WTC11 (cell line): Measurements from ENCODE around the gene LRRC8D. TPM values are rescaled to one million over a fixed set of nuclear protein-coding genes. Genes with fewer than 3 reads are reported as not detected.

ENCODE experiments used
- ATAC-seq: fragments of 200-7000 bp; cut with Tn5 transposase; 2 replicates; pipeline ENCODE4 v1.10.0; 2021; ENCODE audit warnings: mild to moderate bottlenecking, moderate library complexity
- CTCF ChIA-PET: fragments of 300-600 bp; sonication (Branson Sonifier 250); formaldehyde crosslinking; loops from one replicate; lab custom pipeline; 2021; ENCODE audit warnings: antibody characterized with exemption; lab: Charles Lee
- POLR2A ChIA-PET: fragments of 350-600 bp; sonication (Branson Sonifier 250); formaldehyde crosslinking; loops from one replicate; lab custom pipeline; 2021; ENCODE audit warnings: antibody characterized with exemption; lab: Charles Lee
- DNase-seq: peaks from one replicate; pipeline ENCODE4 v3.0.0; 2021; ENCODE audit warnings: low spot score
- H3K27ac Mint-ChIP-seq: 2 replicates; pipeline ENCODE4 v1.8.0; 2021; ENCODE audit warnings: mixed read lengths
- H3K27me3 Mint-ChIP-seq: 2 replicates; pipeline ENCODE4 v1.8.0; 2021; ENCODE audit warnings: low read depth, mild to moderate bottlenecking, moderate library complexity, mixed read lengths
- H3K36me3 Mint-ChIP-seq: 2 replicates; pipeline ENCODE4 v1.8.0; 2021; ENCODE audit warnings: mixed read lengths
- H3K4me1 Mint-ChIP-seq: 2 replicates; pipeline ENCODE4 v1.8.0; 2022; ENCODE audit warnings: mixed read lengths
- H3K4me3 Mint-ChIP-seq: 2 replicates; pipeline ENCODE4 v1.8.0; 2021; ENCODE audit warnings: mild to moderate bottlenecking, moderate library complexity, mixed read lengths
- H3K9me3 Mint-ChIP-seq: 2 replicates; pipeline ENCODE4 v1.8.0; 2021; ENCODE audit warnings: mixed read lengths
- E2F1 ChIP-seq: sonication (generic); formaldehyde crosslinking; IDR thresholded peaks from 2 replicates; pipeline ENCODE4 v1.8.0; 2022; ENCODE audit warnings: mild to moderate bottlenecking, missing genetic modification reagents
- ELF4 ChIP-seq: sonication (generic); formaldehyde crosslinking; IDR thresholded peaks from 2 replicates; pipeline ENCODE4 v1.8.1; 2022; ENCODE audit warnings: low read depth, mild to moderate bottlenecking, moderate library complexity, missing genetic modification reagents
- ERG ChIP-seq: fragments of 250-450 bp; sonication (Bioruptor Pico); IDR thresholded peaks from 2 replicates; pipeline ENCODE4 v1.8.0; 2021; ENCODE audit warnings: mild to moderate bottlenecking
- ESRRA ChIP-seq: sonication (generic); formaldehyde crosslinking; IDR thresholded peaks from 2 replicates; pipeline ENCODE4 v1.8.1; 2022; ENCODE audit warnings: mild to moderate bottlenecking, missing genetic modification reagents, borderline replicate concordance
- FOXJ3 ChIP-seq: sonication (generic); formaldehyde crosslinking; IDR thresholded peaks from 2 replicates; pipeline ENCODE4 v1.9.0; 2021; ENCODE audit warnings: missing genetic modification reagents, mild to moderate bottlenecking, borderline replicate concordance
- FOXK1 ChIP-seq: sonication (generic); formaldehyde crosslinking; IDR thresholded peaks from 2 replicates; pipeline ENCODE4 v1.8.0; 2022; ENCODE audit warnings: mild to moderate bottlenecking, moderate library complexity, missing genetic modification reagents
- FOXP1 ChIP-seq: sonication (generic); formaldehyde crosslinking; IDR thresholded peaks from 2 replicates; pipeline ENCODE4 v1.8.0; 2022; ENCODE audit warnings: missing genetic modification reagents, mild to moderate bottlenecking, moderate library complexity, borderline replicate concordance
- NFYB ChIP-seq: sonication (generic); formaldehyde crosslinking; conservative IDR thresholded peaks from 2 replicates; pipeline ENCODE4 v1.8.0; 2022; ENCODE audit warnings: low read depth, missing genetic modification reagents
- PRDM15 ChIP-seq: sonication (generic); formaldehyde crosslinking; IDR thresholded peaks from 2 replicates; pipeline ENCODE4 v1.8.0; 2022; ENCODE audit warnings: missing genetic modification reagents
- RELA ChIP-seq: sonication (generic); formaldehyde crosslinking; IDR thresholded peaks from 2 replicates; pipeline ENCODE4 v1.8.1; 2022; ENCODE audit warnings: missing genetic modification reagents, mild to moderate bottlenecking, borderline replicate concordance
- SMAD3 ChIP-seq: sonication (generic); formaldehyde crosslinking; IDR thresholded peaks from 2 replicates; pipeline ENCODE4 v1.8.0; 2022; ENCODE audit warnings: missing genetic modification reagents, mild to moderate bottlenecking, borderline replicate concordance
- TP53 ChIP-seq: sonication (generic); formaldehyde crosslinking; IDR thresholded peaks from 2 replicates; pipeline ENCODE4 v1.8.1; 2023; ENCODE audit warnings: mild to moderate bottlenecking, missing genetic modification reagents
- ZNF138 ChIP-seq: sonication (generic); formaldehyde crosslinking; conservative IDR thresholded peaks from 2 replicates; pipeline ENCODE4 v1.8.1; 2022; ENCODE audit warnings: mild to moderate bottlenecking, moderate library complexity, missing genetic modification reagents
- total RNA-seq: library from RNA; stranded (reverse); gene quantifications from 3 replicates; pipeline ENCODE4 v1.2.3, GENCODE V29; 2021
- TF ChIP-seq, protein P1 (sequence below): sonication (generic); formaldehyde crosslinking; IDR thresholded peaks from 2 replicates; pipeline ENCODE4 v1.8.1; 2023; ENCODE audit warnings: mild to moderate bottlenecking, missing genetic modification reagents, moderate library complexity
- TF ChIP-seq, protein P2 (sequence below): sonication (generic); formaldehyde crosslinking; IDR thresholded peaks from 2 replicates; pipeline ENCODE4 v1.8.0; 2023; ENCODE audit warnings: mild to moderate bottlenecking, missing genetic modification reagents
- TF ChIP-seq, protein P3 (sequence below): sonication (generic); formaldehyde crosslinking; IDR thresholded peaks from 2 replicates; pipeline ENCODE4 v1.8.0; 2022; ENCODE audit warnings: mild to moderate bottlenecking, missing genetic modification reagents
- TF ChIP-seq, protein P4 (sequence below): fragments of 250-450 bp; sonication (Bioruptor Pico); conservative IDR thresholded peaks from 2 replicates; pipeline ENCODE4 v1.9.0; 2021; ENCODE audit warnings: mild to moderate bottlenecking
- TF ChIP-seq, protein P5 (sequence below): sonication (generic); formaldehyde crosslinking; conservative IDR thresholded peaks from 2 replicates; pipeline ENCODE4 v1.8.1; 2023; ENCODE audit warnings: mild to moderate bottlenecking, low read depth, missing genetic modification reagents, moderate library complexity
- TF ChIP-seq, protein P6 (sequence below): sonication (generic); formaldehyde crosslinking; IDR thresholded peaks from 2 replicates; pipeline ENCODE4 v1.8.1; 2022; ENCODE audit warnings: mild to moderate bottlenecking, moderate library complexity, missing genetic modification reagents

LRRC8D gene
- total RNA-seq, 1 experiment from 2014 or later = 42.6 TPM

DNA sequence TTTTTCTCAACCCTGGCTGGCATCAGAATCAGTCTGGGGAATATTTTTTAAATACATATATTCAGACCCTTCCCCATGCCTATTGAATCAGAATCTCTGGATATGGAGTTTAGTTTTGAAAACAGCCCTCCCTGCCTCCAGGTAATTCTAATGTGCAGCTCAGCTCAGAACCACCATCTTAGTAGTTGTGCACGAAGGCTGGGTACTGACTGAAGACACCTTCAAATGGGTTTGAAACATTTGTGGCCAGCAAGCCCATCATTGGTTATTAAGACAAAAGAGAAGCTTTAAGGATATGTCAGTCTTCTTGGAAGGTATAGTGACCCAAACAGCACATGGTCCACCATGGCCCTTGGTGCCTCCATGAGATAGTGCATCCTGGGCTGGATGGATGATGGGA, 7.1 kb downstream of the LRRC8D start (continued):
- no peak for TF ChIP-seq PRDM15
- TF ChIP-seq E2F1 (CRISPR knock-in tag) = no peak
- TF ChIP-seq FOXP1 = no peak
- no peak for TF ChIP-seq RELA (CRISPR knock-in tag)
- TF ChIP-seq, protein P1, sequence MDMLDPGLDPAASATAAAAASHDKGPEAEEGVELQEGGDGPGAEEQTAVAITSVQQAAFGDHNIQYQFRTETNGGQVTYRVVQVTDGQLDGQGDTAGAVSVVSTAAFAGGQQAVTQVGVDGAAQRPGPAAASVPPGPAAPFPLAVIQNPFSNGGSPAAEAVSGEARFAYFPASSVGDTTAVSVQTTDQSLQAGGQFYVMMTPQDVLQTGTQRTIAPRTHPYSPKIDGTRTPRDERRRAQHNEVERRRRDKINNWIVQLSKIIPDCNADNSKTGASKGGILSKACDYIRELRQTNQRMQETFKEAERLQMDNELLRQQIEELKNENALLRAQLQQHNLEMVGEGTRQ = no peak
- TF ChIP-seq NFYB (CRISPR knock-in tag) = no peak
- TF ChIP-seq ELF4 (CRISPR knock-in tag) = no peak
- TF ChIP-seq, protein P2, sequence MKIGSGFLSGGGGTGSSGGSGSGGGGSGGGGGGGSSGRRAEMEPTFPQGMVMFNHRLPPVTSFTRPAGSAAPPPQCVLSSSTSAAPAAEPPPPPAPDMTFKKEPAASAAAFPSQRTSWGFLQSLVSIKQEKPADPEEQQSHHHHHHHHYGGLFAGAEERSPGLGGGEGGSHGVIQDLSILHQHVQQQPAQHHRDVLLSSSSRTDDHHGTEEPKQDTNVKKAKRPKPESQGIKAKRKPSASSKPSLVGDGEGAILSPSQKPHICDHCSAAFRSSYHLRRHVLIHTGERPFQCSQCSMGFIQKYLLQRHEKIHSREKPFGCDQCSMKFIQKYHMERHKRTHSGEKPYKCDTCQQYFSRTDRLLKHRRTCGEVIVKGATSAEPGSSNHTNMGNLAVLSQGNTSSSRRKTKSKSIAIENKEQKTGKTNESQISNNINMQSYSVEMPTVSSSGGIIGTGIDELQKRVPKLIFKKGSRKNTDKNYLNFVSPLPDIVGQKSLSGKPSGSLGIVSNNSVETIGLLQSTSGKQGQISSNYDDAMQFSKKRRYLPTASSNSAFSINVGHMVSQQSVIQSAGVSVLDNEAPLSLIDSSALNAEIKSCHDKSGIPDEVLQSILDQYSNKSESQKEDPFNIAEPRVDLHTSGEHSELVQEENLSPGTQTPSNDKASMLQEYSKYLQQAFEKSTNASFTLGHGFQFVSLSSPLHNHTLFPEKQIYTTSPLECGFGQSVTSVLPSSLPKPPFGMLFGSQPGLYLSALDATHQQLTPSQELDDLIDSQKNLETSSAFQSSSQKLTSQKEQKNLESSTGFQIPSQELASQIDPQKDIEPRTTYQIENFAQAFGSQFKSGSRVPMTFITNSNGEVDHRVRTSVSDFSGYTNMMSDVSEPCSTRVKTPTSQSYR (CRISPR knock-in tag) = no peak
- TF ChIP-seq, protein P3, sequence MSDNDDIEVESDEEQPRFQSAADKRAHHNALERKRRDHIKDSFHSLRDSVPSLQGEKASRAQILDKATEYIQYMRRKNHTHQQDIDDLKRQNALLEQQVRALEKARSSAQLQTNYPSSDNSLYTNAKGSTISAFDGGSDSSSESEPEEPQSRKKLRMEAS = no peak
- TF ChIP-seq, protein P4, sequence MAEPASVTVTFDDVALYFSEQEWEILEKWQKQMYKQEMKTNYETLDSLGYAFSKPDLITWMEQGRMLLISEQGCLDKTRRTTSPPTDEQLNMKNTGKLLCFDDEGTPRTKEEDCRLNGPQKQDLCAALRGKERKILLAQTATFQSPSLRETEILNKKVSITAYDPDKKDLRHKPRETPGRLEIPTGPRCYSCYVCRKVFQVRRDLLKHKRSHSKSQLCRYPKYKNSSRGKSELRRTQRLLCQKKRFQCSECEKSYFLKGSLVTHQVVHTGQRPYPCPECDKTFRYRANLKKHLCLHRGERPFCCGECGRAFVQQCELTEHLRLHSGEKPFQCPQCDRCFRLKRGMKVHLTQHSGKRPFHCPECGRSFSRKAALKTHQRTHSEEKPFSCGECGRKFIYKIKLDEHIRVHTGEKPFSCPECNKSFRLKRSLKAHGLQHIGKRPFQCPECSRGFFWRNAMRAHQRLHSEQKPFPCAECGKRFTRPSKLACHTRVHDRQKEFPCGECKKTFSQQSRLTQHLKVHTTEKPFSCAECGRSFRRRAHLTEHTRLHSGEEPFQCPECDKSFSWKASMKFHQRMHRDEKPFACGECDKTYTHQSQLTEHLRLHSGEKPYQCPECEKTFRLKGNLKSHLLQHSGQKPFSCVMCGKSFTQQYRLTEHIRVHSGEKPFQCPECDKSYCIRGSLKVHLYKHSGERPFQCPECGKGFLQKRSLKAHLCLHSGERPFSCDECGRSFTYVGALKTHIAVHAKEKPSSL (CRISPR knock-in tag) = no peak
- TF ChIP-seq, protein P5, sequence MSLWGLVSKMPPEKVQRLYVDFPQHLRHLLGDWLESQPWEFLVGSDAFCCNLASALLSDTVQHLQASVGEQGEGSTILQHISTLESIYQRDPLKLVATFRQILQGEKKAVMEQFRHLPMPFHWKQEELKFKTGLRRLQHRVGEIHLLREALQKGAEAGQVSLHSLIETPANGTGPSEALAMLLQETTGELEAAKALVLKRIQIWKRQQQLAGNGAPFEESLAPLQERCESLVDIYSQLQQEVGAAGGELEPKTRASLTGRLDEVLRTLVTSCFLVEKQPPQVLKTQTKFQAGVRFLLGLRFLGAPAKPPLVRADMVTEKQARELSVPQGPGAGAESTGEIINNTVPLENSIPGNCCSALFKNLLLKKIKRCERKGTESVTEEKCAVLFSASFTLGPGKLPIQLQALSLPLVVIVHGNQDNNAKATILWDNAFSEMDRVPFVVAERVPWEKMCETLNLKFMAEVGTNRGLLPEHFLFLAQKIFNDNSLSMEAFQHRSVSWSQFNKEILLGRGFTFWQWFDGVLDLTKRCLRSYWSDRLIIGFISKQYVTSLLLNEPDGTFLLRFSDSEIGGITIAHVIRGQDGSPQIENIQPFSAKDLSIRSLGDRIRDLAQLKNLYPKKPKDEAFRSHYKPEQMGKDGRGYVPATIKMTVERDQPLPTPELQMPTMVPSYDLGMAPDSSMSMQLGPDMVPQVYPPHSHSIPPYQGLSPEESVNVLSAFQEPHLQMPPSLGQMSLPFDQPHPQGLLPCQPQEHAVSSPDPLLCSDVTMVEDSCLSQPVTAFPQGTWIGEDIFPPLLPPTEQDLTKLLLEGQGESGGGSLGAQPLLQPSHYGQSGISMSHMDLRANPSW (CRISPR knock-in tag) = no peak
- TF ChIP-seq TP53 (CRISPR knock-in tag) = no peak

GRCh38 chr1:89829186-89829585, 8.4 kb downstream of the LRRC8D start:
- no peak overlapping the region for H3K27ac Mint-ChIP-seq
- H3K4me3 Mint-ChIP-seq = no peak overlapping the region
- DNase-seq (no peak), ATAC-seq (no peak)
- no peaks in the 10 kb centered on the region for H3K27me3 Mint-ChIP-seq
- ChIA-PET POLR2A (no interaction called here), CTCF (no interaction called here)
- H3K36me3 Mint-ChIP-seq = peaks cover 24% of the 10 kb centered on the region
- H3K4me1 Mint-ChIP-seq = peaks cover 54% of the 10 kb centered on the region
- no peaks in the 10 kb centered on the region for H3K9me3 Mint-ChIP-seq
- TF ChIP-seq FOXK1 (no peak), FOXJ3 (CRISPR knock-in tag) (no peak), ERG (CRISPR knock-in tag) (no peak), ZNF138 (CRISPR knock-in tag) (no peak), ESRRA (CRISPR knock-in tag) (no peak), SMAD3 (CRISPR knock-in tag) (no peak)
- TF ChIP-seq, protein P6, sequence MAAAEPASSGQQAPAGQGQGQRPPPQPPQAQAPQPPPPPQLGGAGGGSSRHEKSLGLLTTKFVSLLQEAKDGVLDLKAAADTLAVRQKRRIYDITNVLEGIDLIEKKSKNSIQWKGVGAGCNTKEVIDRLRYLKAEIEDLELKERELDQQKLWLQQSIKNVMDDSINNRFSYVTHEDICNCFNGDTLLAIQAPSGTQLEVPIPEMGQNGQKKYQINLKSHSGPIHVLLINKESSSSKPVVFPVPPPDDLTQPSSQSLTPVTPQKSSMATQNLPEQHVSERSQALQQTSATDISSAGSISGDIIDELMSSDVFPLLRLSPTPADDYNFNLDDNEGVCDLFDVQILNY (CRISPR knock-in tag) = no peak
